ENCODE results near the gene ANGEL1. TPM values are rescaled to one million over a fixed set of nuclear protein-coding genes. Genes with fewer than 3 reads are reported as not detected.

The ANGEL1 gene, protein sequence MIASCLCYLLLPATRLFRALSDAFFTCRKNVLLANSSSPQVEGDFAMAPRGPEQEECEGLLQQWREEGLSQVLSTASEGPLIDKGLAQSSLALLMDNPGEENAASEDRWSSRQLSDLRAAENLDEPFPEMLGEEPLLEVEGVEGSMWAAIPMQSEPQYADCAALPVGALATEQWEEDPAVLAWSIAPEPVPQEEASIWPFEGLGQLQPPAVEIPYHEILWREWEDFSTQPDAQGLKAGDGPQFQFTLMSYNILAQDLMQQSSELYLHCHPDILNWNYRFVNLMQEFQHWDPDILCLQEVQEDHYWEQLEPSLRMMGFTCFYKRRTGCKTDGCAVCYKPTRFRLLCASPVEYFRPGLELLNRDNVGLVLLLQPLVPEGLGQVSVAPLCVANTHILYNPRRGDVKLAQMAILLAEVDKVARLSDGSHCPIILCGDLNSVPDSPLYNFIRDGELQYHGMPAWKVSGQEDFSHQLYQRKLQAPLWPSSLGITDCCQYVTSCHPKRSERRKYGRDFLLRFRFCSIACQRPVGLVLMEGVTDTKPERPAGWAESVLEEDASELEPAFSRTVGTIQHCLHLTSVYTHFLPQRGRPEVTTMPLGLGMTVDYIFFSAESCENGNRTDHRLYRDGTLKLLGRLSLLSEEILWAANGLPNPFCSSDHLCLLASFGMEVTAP
- 8.9 and 11.5 TPM in 2 replicates for total RNA-seq

DNA sequence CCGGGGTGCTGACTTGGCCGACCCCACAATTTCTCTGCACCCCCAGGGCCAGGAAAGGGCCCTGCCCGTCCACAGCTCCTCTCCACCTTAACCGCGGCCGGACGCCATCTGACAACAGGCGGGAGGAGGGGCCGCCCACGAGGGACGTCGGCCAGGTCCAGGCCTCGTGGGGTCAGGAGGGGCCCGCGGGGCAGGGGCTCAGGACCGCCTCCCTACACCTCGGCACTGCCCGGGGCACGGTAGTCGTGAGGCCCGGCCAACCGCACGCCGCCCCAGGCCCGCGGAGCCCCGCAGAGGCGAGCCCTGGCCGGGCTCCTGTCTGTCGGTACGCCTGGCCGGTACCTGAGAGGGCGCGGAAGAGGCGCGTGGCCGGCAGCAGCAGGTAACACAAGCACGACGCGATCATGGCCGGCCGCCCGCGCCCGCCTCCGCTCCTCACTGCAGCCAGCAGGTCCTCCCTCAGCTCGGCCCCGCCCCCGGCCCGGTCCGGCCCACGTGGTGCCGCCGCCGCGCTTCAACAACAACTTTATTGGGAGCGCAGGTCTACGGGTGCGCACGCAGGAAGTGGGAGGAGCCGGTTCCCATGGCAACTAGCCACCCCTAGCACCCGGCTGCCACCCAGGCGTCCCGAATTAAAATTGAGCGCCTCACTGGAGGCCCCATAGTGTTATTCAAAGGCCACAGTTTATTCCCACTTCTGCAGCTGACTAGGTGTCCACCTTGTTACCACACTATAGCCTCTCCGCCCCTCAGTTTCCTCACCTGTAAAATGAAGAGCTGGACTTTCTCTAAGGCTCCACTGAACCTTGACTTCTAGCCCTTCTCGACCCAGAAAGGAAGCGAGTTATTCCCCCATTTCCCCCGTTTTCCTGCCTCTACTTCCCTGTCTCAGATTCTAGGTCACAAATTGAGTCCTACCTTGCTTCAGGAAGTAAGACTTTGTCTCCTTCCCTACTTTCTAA is at the start of gene ANGEL1:
TSS of gene ANGEL1 (minus strand) at position 461 of the 962 bp plus-strand sequence. CDS start at position 406, 55 bp downstream.

DNA sequence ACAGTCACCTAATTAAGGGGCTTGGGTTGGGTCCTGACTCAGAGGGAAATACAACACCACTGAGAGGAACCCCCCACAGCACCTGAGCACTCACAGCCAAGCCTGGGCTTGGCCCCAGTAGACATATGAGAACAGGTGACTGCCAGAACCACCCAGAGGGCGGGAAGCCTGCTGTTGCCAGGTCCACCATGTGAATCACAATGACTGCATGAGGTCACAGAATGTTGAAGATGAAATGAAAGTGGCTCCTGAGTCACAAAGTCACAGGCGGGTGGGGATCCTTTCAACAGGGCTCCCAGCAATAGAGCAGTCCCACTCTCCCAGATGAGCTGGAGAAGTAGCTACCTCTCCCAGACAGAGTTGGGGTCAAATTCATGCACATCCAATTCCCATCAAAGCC is 13.4 kb upstream of the ANGEL1 start, which contains the start of gene LRRC74A:
TSS of gene LRRC74A (plus strand) at position 287 of the 400 bp plus-strand sequence. CDS start 290 bp downstream, outside the sequence.

DNA sequence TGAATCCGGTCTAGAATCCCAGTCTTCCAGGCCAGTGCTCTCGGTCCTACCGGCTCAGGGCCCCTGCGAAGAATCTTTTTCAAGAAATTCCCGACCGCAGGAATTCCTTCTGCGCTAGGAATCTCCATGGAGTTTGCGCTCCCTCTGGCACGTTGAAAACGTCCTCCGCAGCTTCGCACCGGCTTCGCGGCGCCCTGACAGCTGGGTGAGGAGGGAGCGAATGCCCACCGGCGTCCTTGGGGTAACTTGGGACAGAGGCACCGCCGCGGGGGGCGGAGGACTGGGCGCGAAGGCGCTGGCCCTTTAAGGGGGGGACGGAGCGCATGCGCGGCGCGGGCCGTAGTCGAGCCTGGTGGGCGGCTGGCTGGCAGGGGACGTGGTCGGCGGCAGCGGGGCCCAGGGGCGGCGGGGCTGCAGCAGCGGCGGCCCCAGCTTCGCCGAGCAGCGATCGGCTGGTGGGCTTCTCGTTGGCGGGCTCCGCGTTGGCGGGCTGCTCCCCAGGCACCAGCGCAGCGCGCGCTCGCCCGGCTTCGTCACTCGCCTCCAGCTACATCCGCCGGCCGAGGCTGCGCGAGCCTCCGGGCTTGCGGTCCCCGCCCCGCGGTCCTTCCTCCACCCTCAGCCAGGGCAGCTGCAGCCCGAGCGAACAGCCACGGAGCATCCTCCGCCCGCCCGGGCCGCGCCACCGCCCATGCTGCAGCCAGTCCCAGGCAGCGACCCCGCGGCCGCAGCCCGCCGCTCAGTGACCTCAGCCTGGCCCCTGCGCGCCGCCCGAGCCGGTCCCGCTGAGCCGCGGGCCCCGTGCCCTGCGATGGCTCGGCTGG is 51.3 kb downstream of the ANGEL1 start, which contains the start of gene VASH1:
TSS of gene VASH1 (plus strand) at position 333 of the 824 bp plus-strand sequence. CDS start 1,354 bp downstream, outside the sequence.

Other genes starting within 250 kb of the ANGEL1 start
- gene VASH1, start 51.4 kb downstream of the ANGEL1 start, total RNA-seq: 4.0 and 7.3 TPM in 2 replicates
- not detected in 2 replicates for gene LRRC74A, start 13.5 kb upstream of the ANGEL1 start, total RNA-seq
- gene IRF2BPL, start 215.8 kb upstream of the ANGEL1 start, total RNA-seq: 34.6 and 38.3 TPM in 2 replicates